GM23248 (cell line): Measurements from ENCODE around the gene CCDC27.

Experiments
- EZH2 ChIP-seq: fragments of 200-600 bp; sonication (generic); IDR thresholded peaks from 2 replicates; pipeline ENCODE4 v1.6.1; 2018; ENCODE audit warnings: antibody characterized with exemption, mild to moderate bottlenecking; ENCODE audit not compliant: insufficient read depth, poor library complexity, severe bottlenecking
- EZH2phosphoT487 ChIP-seq: fragments of 200-600 bp; sonication (generic); IDR thresholded peaks from 2 replicates; pipeline ENCODE4 v1.6.1; 2018; ENCODE audit warnings: antibody characterized with exemption, moderate library complexity, mild to moderate bottlenecking, low read depth; ENCODE audit not compliant: insufficient read depth

GRCh38 chr1:3773572-3774275, 21.5 kb downstream of the CCDC27 start:
- TF ChIP-seq EZH2phosphoT487 (no peak), EZH2 (no peak)
